Measurements from ENCODE around the gene C1orf94.

The C1orf94 gene

GRCh38 chr1:34186741-34187494 is 10.2 kb downstream of the C1orf94 start:
- Mint-ChIP-seq H3K36me3 (ENCODE audit: low read depth) (no peaks in the 10 kb centered on the region), H3K27ac (no peak overlapping the region), H3K4me1 (ENCODE audit: low read depth) (no peaks in the 10 kb centered on the region), H3K9me3 (no peaks in the 10 kb centered on the region), H3K4me3 (no peak overlapping the region), H3K27me3 (peaks cover 12% of the 10 kb centered on the region)
- intact Hi-C loops (cut with micrococcal nuclease) = no loop called here

- no peak overlapping the region for H3K4me3 Mint-ChIP-seq
- peaks cover 12% of the 10 kb centered on the region for H3K27me3 Mint-ChIP-seq
- H3K36me3 Mint-ChIP-seq (ENCODE audit: low read depth) = no peaks in the 10 kb centered on the region
- intact Hi-C loops (cut with micrococcal nuclease) = no loop called here
- H3K4me1 Mint-ChIP-seq (ENCODE audit: low read depth) = no peaks in the 10 kb centered on the region
- H3K27ac Mint-ChIP-seq = no peak overlapping the region
- no peaks in the 10 kb centered on the region for H3K9me3 Mint-ChIP-seq
These were observed 11.7 kb downstream of the C1orf94 start for GRCh38 chr1:34188418-34188817.

- intact Hi-C loops (cut with micrococcal nuclease) = no loop called here
- Mint-ChIP-seq H3K4me3 (no peak overlapping the region), H3K36me3 (ENCODE audit: low read depth) (no peaks in the 10 kb centered on the region), H3K27me3 (peaks cover 12% of the 10 kb centered on the region), H3K4me1 (ENCODE audit: low read depth) (no peaks in the 10 kb centered on the region), H3K27ac (no peak overlapping the region), H3K9me3 (no peaks in the 10 kb centered on the region)
These were observed 12.3 kb downstream of the C1orf94 start for GRCh38 chr1:34188985-34189384.

GRCh38 chr1:34190692-34191091 is 14.0 kb downstream of the C1orf94 start:
- Mint-ChIP-seq H3K36me3 (ENCODE audit: low read depth) (no peaks in the 10 kb centered on the region), H3K9me3 (no peaks in the 10 kb centered on the region), H3K4me3 (no peak overlapping the region), H3K27me3 (peaks cover 12% of the 10 kb centered on the region), H3K4me1 (ENCODE audit: low read depth) (no peaks in the 10 kb centered on the region), H3K27ac (no peak overlapping the region)
- intact Hi-C loops (cut with micrococcal nuclease) = no loop called here

- Mint-ChIP-seq H3K4me1 (ENCODE audit: low read depth) (no peaks in the 10 kb centered on the region), H3K4me3 (no peak overlapping the region)
- intact Hi-C loops (cut with micrococcal nuclease) = no loop called here
These were observed 15.9 kb downstream of the C1orf94 start for GRCh38 chr1:34192621-34193020.

GRCh38 chr1:34199927-34200326 is 23.2 kb downstream of the C1orf94 start:
- no peaks in the 10 kb centered on the region for H3K36me3 Mint-ChIP-seq (ENCODE audit: low read depth)
- no peak overlapping the region for H3K27ac Mint-ChIP-seq
- H3K27me3 Mint-ChIP-seq = no peaks in the 10 kb centered on the region
- intact Hi-C loops (cut with micrococcal nuclease) = no loop called here
- H3K4me1 Mint-ChIP-seq (ENCODE audit: low read depth) = no peaks in the 10 kb centered on the region
- no peak overlapping the region for H3K4me3 Mint-ChIP-seq
- H3K9me3 Mint-ChIP-seq = no peaks in the 10 kb centered on the region

More at GRCh38 chr1:34192621-34193020, 15.9 kb downstream of the C1orf94 start:
- H3K9me3 Mint-ChIP-seq = no peaks in the 10 kb centered on the region
- H3K36me3 Mint-ChIP-seq (ENCODE audit: low read depth) = no peaks in the 10 kb centered on the region
- H3K27me3 Mint-ChIP-seq = peaks cover 11% of the 10 kb centered on the region
- H3K27ac Mint-ChIP-seq = no peak overlapping the region

- Mint-ChIP-seq H3K36me3 (ENCODE audit: low read depth) (no peaks in the 10 kb centered on the region), H3K9me3 (no peaks in the 10 kb centered on the region), H3K27ac (no peak overlapping the region), H3K4me3 (no peak overlapping the region), H3K4me1 (ENCODE audit: low read depth) (no peaks in the 10 kb centered on the region), H3K27me3 (no peaks in the 10 kb centered on the region)
- intact Hi-C loops (cut with micrococcal nuclease) = no loop called here
These were observed 36.0 kb downstream of the C1orf94 start for GRCh38 chr1:34212673-34213072.

- Mint-ChIP-seq H3K27me3 (no peaks in the 10 kb centered on the region), H3K9me3 (no peaks in the 10 kb centered on the region), H3K36me3 (ENCODE audit: low read depth) (no peaks in the 10 kb centered on the region), H3K27ac (no peak overlapping the region), H3K4me1 (ENCODE audit: low read depth) (no peaks in the 10 kb centered on the region), H3K4me3 (no peak overlapping the region)
- intact Hi-C loops (cut with micrococcal nuclease) = no loop called here
These were observed 37.2 kb downstream of the C1orf94 start for GRCh38 chr1:34213956-34214355.

GRCh38 chr1:34231441-34231840 is 54.7 kb downstream of the C1orf94 start:
- no peaks in the 10 kb centered on the region for H3K36me3 Mint-ChIP-seq (ENCODE audit: low read depth)
- H3K4me1 Mint-ChIP-seq (ENCODE audit: low read depth) = no peaks in the 10 kb centered on the region

GRCh38 chr1:34235594-34235993 is 58.9 kb downstream of the C1orf94 start:
- no peaks in the 10 kb centered on the region for H3K9me3 Mint-ChIP-seq
- intact Hi-C loops (cut with micrococcal nuclease) = no loop called here
- H3K36me3 Mint-ChIP-seq (ENCODE audit: low read depth) = no peaks in the 10 kb centered on the region
- no peak overlapping the region for H3K4me3 Mint-ChIP-seq
- H3K4me1 Mint-ChIP-seq (ENCODE audit: low read depth) = no peaks in the 10 kb centered on the region
- H3K27ac Mint-ChIP-seq = no peak overlapping the region
- no peaks in the 10 kb centered on the region for H3K27me3 Mint-ChIP-seq

More at GRCh38 chr1:34231441-34231840, 54.7 kb downstream of the C1orf94 start:
- Mint-ChIP-seq H3K9me3 (no peaks in the 10 kb centered on the region), H3K27ac (no peak overlapping the region), H3K4me3 (no peak overlapping the region), H3K27me3 (no peaks in the 10 kb centered on the region)
- intact Hi-C loops (cut with micrococcal nuclease) = no loop called here

GRCh38 chr1:34236089-34236488 is 59.4 kb downstream of the C1orf94 start:
- Mint-ChIP-seq H3K27ac (no peak overlapping the region), H3K4me3 (no peak overlapping the region), H3K27me3 (no peaks in the 10 kb centered on the region), H3K4me1 (ENCODE audit: low read depth) (no peaks in the 10 kb centered on the region), H3K9me3 (no peaks in the 10 kb centered on the region), H3K36me3 (ENCODE audit: low read depth) (no peaks in the 10 kb centered on the region)
- intact Hi-C loops (cut with micrococcal nuclease) = no loop called here

- H3K4me3 Mint-ChIP-seq = no peak overlapping the region
- intact Hi-C loops (cut with micrococcal nuclease) = no loop called here
- no peaks in the 10 kb centered on the region for H3K27me3 Mint-ChIP-seq
These were observed 60.6 kb downstream of the C1orf94 start for GRCh38 chr1:34237151-34237815.

GRCh38 chr1:34245967-34246366 is 69.3 kb downstream of the C1orf94 start:
- intact Hi-C loops (cut with micrococcal nuclease) = no loop called here
- H3K36me3 Mint-ChIP-seq (ENCODE audit: low read depth) = no peaks in the 10 kb centered on the region
- no peak overlapping the region for H3K4me3 Mint-ChIP-seq
- no peaks in the 10 kb centered on the region for H3K9me3 Mint-ChIP-seq
- H3K27ac Mint-ChIP-seq = no peak overlapping the region
- peaks cover 9% of the 10 kb centered on the region for H3K27me3 Mint-ChIP-seq
- no peaks in the 10 kb centered on the region for H3K4me1 Mint-ChIP-seq (ENCODE audit: low read depth)

More at GRCh38 chr1:34237151-34237815, 60.6 kb downstream of the C1orf94 start:
- H3K9me3 Mint-ChIP-seq = no peaks in the 10 kb centered on the region
- H3K27ac Mint-ChIP-seq = no peak overlapping the region
- no peaks in the 10 kb centered on the region for H3K36me3 Mint-ChIP-seq (ENCODE audit: low read depth)
- H3K4me1 Mint-ChIP-seq (ENCODE audit: low read depth) = no peaks in the 10 kb centered on the region

- Mint-ChIP-seq H3K36me3 (ENCODE audit: low read depth) (no peaks in the 10 kb centered on the region), H3K27ac (no peak overlapping the region), H3K27me3 (peaks cover 13% of the 10 kb centered on the region), H3K9me3 (no peaks in the 10 kb centered on the region), H3K4me1 (ENCODE audit: low read depth) (no peaks in the 10 kb centered on the region), H3K4me3 (no peak overlapping the region)
- intact Hi-C loops (cut with micrococcal nuclease) = no loop called here
These were observed 73.6 kb downstream of the C1orf94 start for GRCh38 chr1:34250342-34250741.

All from dendritic cell treated with granulocyte-macrophage colony-stimulating factor and Interleukin-4, amounts not matched to agents 40 ng/mL and 50 ng/mL, for 4 days (primary cell).